GM18517 (cell line): Measurements from ENCODE around the gene DCTPP1.

Experiments used
- ATAC-seq: cut with Tn5 transposase; IDR thresholded peaks from one replicate; pipeline ENCODE4 v1.9.1; 2021; ENCODE audit warnings: mild to moderate bottlenecking, moderate library complexity; ENCODE audit not compliant: unreplicated experiment

Gene DCTPP1

GRCh38 chr16:30383521-30383920 is 46.3 kb downstream of the DCTPP1 start:
- ATAC-seq: no peak

DNA sequence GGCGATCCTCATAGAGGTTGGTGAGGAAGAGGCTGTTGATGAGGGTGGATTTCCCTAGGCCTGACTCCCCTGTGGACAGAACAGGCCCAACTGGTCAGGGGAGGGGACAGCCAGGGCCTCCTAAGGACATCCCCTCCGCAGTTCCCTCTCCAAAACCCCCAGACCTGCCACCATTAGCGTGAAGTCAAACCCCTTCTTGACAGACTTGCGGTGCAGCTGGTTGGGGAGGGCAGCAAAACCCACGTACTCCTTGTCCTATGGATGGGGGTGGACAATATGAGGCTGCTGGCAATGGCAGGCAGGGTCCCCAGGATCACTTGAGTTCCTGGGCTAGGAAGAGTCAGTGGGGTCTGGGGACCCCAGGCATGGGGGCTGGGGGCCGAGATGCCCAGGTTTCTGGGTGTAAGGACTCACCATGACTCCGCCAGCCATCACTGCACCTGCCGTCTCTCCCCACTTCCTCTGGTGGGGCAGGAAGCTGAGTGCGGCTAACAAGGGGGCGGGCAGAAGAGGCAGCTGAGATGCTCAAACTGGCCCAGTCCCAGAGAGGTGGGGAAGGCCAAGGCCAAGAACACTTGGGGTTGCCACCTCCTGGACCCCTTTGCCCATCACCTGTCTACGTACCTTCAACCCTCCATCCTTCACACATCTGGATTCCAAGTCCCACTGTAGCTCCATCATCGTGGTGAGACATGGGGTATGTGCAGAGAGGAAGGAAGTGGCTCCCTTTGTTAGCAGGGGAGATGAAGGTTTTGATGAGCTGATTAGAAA is 47.5 kb downstream of the DCTPP1 start, which contains the start of gene SEPTIN1:
SEPTIN1 (minus strand) TSS at position 451 of the 771 bp plus-strand sequence; CDS start at position 432, 19 bp downstream.
- ATAC-seq: no peak

- ATAC-seq: no peak
Observed at GRCh38 chr16:30381291-30382041, 48.4 kb downstream of the DCTPP1 start.

GRCh38 chr16:30380803-30381208 is 49.0 kb downstream of the DCTPP1 start:
- ATAC-seq: no peak

GRCh38 chr16:30380072-30380802 is 49.6 kb downstream of the DCTPP1 start:
- no peak for ATAC-seq

- ATAC-seq: no peak
Observed at GRCh38 chr16:30379158-30379783, 50.6 kb downstream of the DCTPP1 start.

GRCh38 chr16:30378236-30379157 is 51.3 kb downstream of the DCTPP1 start:
- ATAC-seq: peak; percentile 81

DNA sequence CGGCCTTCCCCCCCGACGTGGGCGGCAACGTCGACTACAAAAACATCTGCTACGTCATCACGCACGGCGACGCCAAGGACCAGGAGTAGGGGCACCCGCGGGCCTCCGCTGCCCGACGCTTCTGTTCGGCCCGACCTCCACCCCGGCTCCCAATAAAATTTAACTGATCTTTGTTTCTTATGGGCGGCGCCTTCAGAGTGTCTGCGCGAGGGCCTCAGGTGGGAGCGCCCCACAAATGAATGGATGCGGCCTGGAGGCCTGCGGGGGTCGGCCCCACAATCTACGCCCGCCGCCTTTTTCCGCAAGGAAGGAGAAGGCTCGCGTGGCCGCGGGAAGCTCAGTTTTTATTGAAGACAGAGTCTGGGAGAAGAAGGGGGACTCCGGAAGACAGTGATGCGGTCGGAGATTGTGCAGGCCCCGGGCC is 52.0 kb downstream of the DCTPP1 start:
- ATAC-seq: peak; percentile 38

GRCh38 chr16:30377050-30377811 is 52.6 kb downstream of the DCTPP1 start:
- ATAC-seq: no peak

GRCh38 chr16:30376461-30376902 is 53.3 kb downstream of the DCTPP1 start:
- no peak for ATAC-seq

DNA sequence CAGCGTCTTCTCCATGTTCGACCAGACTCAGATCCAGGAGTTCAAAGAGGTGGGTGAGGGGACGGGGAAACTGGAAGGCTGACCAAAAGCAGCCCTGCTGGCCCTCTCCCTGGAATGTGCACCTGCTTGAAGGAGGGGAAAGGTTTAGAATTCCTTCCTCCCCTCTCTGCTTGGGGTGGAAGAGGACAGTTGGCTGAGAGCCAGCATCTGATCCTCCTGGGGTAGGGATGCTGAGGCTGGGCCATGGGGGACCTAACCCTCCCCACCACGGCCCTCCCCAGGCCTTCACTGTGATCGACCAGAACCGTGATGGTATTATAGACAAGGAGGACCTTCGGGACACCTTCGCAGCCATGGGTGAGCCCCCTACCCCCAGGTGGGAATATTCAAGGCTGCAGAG is 54.0 kb downstream of the DCTPP1 start:
- no peak for ATAC-seq

DNA sequence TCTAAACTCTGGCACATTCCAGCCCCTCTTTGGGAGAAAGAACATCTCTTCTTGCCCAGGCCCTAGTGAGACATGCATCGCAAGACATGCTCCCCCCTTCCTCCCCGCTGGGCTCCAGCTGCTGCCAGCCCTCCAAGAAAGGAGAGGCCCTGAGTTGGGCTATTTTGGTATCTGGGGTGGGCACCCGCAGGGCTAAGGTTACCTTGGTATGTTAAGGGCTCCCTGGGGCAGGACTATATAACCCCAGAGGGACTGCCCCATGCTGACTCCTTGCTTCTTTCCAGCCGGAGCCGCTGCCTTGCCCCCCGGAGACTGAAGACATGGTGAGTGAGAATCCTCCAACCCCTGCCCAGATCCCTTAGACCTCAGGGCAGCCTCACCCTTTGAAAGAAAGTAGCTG is 55.3 kb downstream of the DCTPP1 start, which contains the start of gene MYL11:
MYL11 (plus strand) TSS at position 265 of the 400 bp plus-strand sequence; CDS start at position 321, 56 bp downstream.
- ATAC-seq: no peak
